ENCODE measurements around the gene LMF1.

Gene LMF1

DNA sequence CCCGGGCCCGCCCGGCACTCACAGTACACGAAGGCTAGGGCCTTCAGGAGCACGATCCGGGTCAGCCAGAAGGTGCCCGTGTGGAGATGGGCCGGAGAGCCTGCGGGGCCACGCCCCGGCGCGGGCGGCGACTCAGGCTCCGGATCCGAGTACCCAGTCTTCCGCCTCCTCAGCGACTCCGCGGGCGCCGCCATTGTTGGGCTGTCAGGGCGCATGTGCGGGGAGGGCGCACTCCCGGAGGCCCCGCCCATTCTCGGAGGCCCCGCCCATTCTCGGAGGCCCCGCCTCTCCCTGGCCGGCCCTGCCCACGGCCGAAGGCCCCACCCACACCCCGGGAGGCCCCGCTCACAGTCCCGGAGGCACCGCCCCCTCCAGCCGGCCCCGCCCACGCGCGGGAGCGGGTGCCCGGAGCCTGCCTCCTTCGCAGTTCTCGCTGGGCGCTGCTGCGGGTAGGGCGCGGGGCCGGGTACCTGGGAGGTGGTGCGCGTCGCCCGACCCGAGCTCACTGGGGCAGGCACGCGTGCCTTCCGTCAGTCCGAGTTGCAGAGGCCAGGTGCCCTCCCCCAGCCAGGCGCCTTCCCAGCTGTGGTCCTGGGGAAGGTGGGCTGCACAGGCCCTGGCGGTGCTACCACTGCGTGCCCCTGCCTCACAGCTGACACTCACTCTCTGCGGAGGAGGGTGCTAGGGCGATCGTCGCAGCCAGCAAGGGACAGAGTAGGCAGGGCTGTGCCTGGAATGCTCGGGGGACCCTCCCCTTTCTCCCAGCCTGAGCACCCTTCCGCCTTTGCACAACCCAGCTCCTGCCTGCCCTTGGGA lies at the start of gene LMF1:
LMF1 (minus strand) TSS at position 219 of the 816 bp plus-strand sequence; CDS start at position 215, 4 bp downstream.
- peak; percentile 24 for DNase-seq

DNA sequence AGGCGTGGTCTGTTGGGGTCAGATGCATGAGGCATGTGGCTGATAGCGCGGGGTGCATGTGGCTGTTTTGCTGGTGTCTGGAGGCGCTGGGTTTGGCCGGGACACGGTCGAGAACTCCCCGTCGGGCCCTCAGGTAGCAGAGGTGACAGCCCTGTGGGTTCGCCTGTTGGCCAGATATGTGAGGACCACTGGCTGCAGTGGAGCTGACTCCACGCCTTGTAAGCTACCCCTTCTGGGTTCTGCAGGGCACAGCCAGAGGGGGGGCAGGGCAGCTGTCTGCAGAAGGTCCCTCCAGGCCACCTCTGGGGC lies 49.3 kb upstream of the LMF1 start:
- no peak for DNase-seq

DNA sequence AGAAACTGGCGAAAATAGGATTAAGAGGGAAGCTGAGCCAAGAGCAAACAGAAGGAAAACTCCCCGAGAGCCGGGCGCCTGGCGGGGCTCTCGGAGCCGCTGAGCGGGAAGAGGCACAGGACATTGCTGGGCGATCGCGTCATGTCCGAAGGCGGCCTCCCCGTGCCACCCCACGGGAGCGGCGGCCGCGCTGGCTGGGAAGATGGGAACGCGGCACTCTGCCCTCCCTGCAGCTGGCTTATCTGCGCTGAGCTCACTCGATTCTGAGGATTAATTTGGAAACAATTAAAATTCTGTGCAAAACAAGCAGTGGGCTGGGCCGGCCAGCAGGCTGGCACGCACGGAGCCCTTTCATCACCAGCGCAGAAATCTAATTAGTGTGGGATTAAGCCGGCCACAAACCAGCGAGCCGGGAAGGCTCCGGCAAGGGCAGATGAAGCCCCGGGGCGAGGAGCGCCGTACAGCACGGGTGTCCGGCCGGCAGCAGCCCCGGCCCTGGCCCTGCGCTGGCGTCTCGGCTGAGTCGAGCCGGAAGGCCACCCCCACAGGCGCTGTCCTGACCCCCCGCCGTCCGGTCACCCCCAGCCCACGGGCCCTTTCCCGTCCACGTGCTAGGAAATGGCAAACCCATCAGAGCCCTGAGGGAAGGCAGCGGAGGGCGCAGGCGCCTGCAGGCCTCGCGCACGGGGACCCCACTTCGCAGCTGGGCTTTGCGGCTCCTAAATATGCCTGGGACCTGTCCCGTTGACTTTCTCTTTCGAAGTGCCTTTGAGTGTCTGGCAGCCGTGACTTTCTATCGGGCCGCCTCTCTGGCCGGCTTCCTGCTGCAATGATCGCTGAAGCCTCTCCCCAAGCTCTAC lies 48.7 kb upstream of the LMF1 start:
- DNase-seq, result no peak

DNA sequence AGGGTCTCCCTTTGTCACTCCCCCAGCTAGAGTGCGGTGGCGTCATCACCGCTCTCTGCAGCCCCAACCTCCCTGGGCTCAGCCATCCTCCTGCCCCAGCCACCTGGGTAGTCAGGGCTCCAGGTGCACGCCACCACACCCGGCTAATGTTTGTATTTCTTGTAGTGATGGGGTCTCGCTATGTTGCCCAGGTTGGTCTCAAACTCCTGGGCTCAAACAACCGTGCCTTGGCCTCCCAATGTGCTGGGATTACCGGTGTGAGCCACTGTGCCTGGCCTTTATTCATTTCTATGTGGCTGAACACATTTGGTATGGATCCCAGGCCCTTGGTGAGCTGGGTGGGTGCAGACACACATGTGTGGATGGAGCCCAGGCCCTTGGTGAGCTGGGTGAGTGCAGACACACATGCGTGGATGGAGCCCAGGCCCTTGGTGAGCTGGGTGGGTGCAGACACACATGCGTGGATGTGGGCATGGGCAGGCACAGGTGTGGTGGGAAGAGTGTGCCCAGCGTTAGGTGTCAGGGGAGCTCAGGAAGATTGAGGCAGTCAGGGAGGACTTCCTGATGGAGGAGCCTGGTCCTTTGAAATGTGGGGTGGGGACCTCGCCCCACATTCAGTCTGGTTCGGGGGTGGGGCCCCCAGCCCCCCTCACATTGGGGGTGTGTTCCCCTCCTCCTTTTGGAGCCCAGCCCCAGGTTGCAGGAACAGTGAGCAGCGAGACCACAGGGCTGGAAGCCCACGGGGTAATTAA lies 47.8 kb upstream of the LMF1 start:
- no peak for DNase-seq

DNA sequence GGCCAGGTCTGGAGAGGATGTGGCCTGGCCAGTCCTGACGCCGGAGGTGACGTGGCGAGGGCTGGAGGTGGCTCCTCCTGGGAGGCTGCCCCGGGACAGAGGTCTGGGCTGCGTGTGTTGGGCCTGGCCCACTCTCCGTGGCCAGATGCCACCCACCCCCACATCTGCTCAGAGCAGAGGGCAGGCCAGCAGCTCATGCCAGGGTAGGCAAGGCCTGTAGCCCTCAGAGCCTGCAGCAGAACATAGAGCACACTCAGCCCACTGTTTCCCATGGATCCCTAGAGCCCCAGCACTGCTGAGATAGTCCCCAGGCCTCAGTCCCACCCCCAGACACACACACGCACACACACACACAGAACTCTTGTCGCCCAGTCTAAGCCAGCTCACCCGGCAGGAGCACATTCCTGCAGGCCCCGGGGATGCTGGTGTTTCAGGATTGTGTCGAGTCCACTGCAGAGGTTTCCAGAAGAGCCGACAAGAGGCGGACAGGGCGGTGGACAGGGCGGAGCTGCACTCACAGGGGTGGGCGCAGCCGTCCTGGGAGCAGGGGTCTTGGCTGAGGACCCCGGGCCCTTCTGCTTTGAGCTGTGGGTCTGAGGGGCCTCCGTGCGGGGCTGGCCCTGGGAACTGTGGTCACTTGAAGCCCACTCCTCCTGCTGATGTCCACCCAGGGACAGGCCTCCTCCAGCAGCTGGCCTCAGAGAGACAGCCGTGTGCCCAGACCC lies 44.1 kb upstream of the LMF1 start:
- DNase-seq, result no peak

DNA sequence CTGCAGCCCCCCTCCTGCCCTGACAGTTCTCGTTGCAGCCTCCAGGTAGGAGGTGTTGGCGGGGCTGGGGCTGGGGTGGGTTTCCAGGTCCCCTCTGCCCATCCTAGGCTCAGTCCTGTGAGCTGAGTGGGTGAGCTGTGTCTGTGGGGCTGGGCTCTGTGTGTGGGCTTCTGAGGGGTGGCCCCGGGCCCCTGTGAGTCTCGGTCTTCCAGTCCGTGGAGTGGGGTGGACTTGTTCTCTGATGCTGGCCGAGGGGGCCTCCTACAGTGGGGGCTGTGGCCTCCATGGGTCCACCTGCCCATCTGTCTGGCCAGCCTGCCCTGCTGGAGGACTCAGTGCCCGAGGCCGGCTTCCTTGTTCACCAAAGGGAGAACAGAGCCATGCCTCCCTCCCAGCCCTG lies 43.4 kb upstream of the LMF1 start:
- no peak for DNase-seq

DNA sequence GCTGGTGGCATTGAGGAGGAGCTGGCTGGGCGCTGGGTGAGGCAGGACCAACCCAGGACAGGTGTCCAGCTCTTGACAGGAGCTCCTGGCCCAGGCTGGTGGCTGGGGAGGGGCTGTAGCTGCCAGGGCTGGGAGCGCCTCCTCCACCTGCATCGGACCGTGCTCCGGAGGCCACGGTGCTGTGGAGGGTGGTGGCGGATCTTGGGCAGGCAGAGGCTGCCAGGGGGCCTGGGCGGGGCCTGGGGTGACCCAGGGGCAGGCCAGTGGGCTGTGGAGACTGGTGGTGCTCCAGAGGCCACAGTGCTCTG lies 42.8 kb upstream of the LMF1 start:
- DNase-seq, result no peak

DNA sequence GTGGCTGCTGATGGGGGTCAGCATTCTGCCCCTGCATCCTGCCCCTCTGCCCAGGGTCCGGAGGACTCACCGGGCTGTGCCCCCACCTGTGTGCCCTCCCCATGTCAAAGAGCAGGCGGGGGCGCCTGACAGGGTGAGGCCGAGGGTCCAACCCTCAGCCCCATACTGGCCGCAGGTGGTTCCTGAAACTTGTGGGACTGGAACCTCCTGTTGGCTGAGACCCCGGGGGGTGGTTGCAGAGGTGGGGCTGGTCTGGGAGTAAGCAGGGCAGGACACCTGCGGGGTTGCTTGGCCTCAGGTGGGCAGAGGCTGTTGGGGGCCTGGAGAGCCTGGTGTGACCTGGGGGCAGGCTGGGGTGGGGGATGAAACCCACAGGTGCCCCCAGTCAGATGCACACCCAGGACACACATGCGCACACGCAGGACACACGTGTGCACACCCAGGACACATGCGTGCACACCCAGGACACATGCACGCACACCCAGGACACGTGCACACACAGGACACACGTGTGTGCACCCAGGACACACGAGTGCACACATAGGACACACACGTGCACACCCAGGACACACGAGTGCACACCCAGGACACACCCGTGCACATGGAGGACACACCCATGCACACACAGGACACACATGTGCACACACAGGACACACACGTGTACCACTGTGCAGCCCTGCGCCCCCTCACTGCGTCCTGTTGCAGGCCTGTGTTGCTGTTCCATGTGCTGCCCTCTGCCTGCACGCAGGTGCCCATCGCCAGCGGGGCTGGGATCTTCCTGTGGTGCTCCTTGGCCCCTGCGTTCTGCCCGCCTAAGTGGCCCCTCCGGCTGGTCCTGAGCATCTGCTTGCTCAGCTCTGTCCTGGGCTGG lies 42.2 kb upstream of the LMF1 start:
- no peak for DNase-seq

DNA sequence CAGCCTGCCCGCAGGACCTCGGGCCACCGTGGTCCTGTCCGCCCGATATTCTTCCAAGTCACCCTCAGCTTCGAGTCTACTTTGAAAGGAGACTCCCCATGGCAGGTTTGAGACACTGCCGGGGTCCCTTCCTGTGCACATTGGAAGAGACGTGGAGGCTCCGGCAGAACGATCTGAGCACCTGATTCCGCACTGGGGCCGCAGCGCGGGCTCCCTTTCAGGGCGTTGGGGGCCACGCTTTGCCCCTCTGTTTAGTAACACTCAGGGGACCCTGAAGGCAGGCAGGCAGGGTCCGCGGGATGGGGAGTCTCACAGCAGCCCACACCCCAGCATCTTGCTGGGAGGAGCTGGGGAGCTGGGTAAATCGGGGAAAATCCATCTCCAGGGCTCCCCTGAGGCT lies 41.4 kb upstream of the LMF1 start:
- DNase-seq, result no peak

DNA sequence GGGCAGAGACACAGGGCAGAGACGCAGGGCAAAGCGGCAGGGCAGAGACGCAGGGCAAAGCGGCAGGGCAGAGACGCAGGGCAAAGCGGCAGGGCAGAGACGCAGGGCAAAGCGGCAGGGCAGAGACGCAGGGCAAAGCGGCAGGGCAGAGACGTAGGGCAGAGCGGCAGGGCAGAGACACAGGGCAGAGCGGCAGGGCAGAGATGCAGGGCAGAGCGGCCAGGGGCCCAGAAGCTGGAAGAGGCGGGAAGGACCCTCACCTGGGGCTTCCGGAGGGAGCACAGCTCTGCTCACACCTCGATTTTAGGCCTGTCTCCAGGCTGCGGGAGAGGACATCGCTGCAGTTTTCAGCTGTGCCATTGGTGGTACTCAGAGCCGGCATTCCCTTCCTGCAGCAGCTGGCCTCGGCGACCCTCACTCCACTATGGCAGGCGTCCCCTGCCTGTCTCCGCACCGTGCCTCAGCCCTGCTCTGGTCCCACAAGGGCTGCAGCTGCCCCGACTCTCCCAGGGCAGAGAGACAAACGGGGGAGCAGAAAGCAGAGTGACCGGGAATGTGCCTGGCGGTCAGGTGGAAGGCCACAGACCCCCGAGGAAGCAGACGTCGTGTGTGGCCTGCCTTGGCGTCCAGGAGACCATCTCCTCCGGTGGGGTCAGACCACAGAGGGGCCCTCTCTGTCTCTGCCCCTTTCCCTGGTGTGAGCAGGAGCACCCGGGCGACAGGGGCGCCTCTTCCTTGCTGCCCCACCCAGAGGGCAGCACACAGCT lies 40.7 kb upstream of the LMF1 start:
- no peak for DNase-seq

DNA sequence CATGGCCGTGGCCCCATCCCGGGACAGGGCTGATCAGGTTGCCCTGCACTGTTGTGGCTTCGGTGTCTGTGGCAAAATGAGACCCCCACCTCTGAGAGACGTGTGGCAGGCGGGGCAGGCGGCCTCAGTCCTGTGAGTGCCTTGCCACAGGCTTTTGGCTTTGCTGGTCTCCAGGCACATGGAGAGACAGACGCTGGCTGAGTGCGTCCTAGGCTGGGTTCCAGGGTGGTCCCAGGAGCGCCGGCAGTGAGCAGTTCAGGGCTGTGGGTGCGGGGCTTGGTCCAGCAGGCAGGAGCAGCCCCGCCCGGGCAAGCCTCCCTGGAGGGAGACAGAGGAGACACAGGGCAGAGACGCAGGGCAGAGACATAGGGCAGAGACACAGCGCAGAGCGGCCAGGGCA lies 40.0 kb upstream of the LMF1 start:
- no peak for DNase-seq

DNA sequence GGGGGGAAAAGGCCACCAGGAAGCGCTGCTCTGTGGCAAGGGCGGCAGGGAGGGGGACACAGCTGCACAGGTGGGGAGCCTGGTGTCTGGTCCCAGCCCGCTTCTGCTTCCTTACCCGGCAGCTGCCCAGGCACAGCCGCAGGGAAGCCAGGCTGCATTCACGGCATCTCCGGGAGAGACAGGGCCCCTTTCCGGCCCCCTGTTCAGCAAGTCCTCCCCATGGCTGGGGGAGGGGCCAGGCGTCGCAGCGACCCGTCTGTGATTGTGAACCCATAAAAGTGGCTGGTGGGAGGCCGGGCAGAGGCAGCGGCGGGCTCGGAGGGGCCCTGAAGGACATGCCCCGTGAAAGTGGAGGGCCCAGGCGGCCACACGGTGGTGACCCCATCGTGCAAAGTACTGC lies 39.5 kb upstream of the LMF1 start:
- DNase-seq, result no peak

DNA sequence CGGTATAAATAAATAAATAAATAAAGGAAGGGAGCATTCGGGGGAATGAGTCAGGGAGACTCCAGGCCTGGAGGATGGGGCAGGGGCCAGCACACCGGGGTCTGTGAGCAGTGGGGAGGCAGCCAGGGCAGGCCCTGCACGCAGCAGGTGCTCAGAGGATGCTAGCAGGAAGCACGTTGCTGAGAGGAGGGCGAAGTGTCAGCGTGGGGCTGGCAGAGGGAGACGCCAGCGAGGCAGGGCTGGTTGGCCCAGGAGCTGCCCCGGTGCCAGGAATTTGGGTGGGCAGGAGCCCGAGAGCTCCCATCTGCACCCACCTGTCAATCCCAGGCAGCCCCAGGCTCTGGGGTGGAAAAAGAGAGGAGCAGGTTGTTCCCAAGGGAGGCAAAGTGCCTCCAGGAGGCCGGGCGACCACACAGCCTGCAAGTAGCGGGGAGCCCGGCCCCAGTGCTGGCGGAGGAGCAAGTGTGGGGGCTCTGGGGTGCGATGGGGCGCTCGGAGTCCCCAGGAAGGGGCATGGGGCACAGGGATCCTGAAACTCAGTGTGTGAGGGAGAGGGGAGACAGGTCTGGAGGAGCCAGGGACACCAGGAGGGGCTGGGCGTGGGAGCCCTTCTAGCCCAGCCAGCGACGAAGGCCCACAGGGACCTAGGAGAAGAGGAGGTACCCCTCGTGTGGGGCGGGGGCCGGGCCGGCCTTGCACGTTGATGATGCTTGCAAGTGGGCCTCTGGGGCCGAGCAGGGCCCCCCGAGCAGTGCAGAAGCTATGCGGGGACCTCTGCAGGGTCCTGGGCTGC lies 38.8 kb upstream of the LMF1 start:
- no peak for DNase-seq

DNA sequence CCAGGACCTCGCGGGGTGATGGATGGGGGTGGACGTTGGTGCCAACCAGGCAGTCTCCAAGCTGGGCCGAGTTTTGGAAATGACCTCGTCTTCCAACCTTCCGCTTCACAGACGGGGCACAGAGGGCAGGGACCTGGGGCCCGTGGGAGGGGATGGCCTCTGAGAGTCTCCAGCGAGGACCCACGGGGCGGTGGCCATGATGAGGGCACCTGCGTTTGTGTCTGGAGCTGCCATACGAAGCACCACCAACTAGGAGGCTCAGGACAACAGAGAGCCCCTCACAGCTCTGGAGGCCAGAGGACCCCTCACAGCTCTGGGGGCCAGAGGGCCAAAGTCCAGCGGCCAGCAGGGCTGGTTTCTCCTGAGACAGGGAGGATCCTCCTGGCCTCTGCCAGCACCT lies 37.3 kb upstream of the LMF1 start:
- no peak for DNase-seq

DNA sequence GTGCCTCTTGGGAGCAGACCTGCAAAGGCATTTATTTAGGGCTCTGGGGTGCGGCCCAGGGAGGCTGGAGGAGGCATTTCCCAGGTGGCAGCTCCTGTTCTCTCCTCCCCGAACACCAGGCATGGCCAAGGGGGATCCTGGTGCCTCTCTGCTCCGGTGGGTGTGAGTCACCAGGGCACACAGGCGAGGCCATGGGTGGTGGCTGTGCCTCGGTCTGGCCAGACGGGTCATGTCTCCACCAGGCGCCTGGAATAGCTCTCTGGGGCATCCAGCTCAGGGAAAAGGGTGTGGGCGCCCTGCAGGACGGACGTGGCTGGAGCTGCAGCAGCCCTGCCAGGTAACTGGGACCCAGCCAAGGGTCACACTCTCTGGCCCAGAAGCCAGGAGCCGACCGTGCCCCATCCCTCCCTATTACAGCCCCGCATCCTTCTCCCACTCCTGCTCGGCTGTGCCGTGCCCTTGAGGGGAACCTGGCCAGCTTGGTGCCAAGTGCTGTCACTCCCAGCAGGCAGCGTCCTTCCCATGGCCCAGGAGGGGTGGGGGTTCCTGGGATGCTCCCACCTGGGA lies 36.6 kb upstream of the LMF1 start:
- DNase-seq, result no peak

DNA sequence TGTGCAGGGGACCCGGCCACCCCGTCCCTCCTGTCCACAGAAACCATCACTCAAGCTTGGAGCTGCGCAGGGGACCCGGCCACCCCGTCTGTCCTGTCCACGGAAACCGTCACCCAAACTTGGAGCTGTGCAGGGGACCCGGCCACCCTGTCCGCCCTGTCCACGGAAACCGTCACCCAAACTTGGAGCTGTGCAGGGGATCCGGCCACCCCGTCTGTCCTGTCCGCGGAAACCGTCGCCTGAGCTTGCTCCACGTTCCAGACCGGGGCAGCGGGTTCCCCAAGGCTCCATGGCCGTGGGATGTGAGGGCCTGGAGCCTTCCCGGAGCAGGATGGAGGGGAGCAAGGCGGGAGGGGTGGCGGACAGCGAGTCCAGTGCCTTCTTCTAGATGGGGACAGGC lies 36.0 kb upstream of the LMF1 start:
- no peak for DNase-seq

DNA sequence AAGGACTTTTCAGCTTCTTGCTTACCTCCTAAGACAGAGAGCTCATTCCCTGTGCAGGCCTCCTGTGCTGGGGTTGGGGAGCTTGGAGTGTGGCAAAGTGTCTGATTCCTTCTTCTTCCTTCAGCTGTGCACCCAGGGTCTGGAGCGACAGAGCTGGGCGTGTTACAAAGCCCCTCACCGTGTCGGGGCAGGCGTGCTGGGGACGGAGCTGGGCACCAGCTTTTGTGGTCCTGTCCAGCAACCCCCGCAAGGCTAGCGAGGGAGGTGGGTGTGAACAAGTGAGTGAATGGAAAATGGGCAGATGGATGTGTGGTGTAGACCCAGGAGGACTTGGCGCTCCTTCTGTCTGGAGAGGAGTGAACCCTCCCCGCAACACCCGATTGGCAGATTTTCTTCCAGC lies 34.5 kb upstream of the LMF1 start:
- no peak for DNase-seq

DNA sequence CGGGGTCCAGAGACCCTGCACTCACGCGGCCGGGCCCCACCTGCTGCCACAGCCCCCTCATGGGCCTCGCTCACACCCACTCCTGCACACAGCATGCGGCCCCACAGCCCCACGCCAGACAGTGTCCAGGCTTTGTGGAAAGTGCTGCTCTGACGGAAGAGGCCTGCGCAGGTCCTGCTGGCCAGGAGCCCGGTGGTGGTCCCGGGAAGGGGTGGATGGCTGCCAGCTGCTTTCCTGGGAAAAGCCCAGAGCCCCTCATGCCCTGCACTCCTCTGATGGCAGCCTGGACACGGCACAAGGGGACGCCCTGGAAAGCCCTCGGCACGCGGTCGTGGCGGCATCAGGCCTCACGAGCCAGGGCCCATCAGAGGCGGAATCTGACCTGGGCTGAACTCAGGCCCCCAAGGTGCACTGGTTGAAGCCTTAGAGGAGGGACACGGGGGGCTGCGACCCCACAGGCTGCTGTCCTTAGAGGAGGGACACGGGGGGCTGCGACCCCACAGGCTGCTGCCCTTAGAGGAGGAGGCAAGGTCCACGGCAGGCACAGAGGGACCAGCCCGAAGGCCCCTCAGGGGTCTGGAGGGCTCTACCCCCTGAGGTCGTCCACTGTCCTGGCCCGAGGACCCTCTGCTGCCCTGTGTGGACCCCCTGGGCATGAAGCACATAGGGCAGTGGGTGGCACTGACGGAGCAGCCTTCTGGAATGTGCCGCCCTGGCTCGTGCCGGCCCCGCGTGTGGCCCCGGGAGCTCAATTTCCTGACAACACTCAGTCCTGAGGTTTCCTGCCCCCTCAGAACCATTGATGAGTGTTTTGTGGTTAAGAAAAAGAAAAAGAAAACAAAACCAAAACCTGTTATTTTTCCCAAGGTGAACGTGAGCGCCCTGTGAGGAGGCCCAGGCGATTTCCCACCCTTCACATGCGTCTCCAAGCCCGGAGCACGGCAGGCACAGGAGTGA lies 32.9 kb upstream of the LMF1 start:
- no peak for DNase-seq
